ENCODE measurements around the gene CDK3. TPM values are rescaled to one million over a fixed set of nuclear protein-coding genes. Genes with fewer than 3 reads are reported as not detected.

CDK3 gene
- total RNA-seq, 2 experiments from 2014 or later = 3.8 to 4.1 TPM

- H3K36me3 Mint-ChIP-seq (ENCODE audit: low read depth) = peaks cover 64% of the 10 kb centered on the region
- peak overlapping the region; percentile 17 for H3K27ac Mint-ChIP-seq
- ATAC-seq (no peak), DNase-seq (no peak)
- TF ChIP-seq, protein P1, sequence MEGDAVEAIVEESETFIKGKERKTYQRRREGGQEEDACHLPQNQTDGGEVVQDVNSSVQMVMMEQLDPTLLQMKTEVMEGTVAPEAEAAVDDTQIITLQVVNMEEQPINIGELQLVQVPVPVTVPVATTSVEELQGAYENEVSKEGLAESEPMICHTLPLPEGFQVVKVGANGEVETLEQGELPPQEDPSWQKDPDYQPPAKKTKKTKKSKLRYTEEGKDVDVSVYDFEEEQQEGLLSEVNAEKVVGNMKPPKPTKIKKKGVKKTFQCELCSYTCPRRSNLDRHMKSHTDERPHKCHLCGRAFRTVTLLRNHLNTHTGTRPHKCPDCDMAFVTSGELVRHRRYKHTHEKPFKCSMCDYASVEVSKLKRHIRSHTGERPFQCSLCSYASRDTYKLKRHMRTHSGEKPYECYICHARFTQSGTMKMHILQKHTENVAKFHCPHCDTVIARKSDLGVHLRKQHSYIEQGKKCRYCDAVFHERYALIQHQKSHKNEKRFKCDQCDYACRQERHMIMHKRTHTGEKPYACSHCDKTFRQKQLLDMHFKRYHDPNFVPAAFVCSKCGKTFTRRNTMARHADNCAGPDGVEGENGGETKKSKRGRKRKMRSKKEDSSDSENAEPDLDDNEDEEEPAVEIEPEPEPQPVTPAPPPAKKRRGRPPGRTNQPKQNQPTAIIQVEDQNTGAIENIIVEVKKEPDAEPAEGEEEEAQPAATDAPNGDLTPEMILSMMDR (IDR thresholded peaks at IDR 0.05) = no peak
- intact Hi-C loops (cut with micrococcal nuclease) = no loop called here
- H3K27me3 Mint-ChIP-seq = no peaks in the 10 kb centered on the region
- CTCF ChIA-PET = interaction anchor here (0.8 to 1.8 kb wide), 3 partner anchors 35 to 347 kb away, joined by 3 to 5 read pairs (median 5); no protein-coding TSS in a partner anchor
- POLR2A ChIA-PET = interaction anchor here (0.6 kb wide), 1 partner anchor 88 kb away, joined by 3 read pairs; no protein-coding TSS in a partner anchor
- no peaks in the 10 kb centered on the region for H3K9me3 Mint-ChIP-seq
- peaks cover 19% of the 10 kb centered on the region for H3K4me1 Mint-ChIP-seq (ENCODE audit: low read depth)
- H3K4me3 Mint-ChIP-seq = no peak overlapping the region
Measured at GRCh38 chr17:76049239-76049638, 48.6 kb downstream of the CDK3 start.

DNA sequence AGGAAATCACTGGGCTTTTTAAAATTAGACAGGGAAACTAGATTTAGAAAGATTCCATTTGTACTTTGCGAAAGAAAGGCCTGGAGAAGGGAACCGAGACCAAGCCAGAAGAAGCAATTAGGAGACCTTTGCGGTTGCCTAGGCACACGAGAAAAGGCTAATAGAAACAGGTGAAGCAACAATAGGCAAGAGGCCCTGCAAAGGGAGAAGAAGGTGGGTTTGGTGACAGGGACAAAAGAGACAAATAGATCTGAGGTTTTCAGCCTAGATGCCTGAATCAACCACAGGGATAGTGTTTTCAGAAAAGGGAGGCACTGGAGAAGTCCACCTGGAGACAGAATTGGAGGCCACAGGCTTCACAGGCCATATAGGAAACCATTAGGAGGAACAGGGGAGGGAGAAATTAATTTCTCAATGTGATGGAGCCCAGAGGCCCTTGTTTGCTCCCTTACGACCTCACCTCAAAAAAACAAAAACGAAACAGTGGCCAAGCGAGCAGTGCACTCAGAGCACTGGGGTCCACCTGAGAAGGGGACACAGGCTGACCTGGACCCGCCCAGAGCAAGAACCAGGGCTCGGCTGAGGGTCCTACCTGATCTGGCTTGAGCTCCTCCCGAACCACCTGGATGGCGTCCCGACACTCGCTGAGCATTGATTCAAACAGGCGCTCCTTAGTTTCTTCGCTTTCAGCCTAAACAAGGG lies 49.3 kb downstream of the CDK3 start:
- TF ChIP-seq, protein P1 (IDR thresholded peaks at IDR 0.05) = no peak
- H3K4me3 Mint-ChIP-seq = no peak overlapping the region
- H3K27me3 Mint-ChIP-seq = no peaks in the 10 kb centered on the region
- H3K9me3 Mint-ChIP-seq = no peaks in the 10 kb centered on the region
- peaks cover 59% of the 10 kb centered on the region for H3K36me3 Mint-ChIP-seq (ENCODE audit: low read depth)
- H3K27ac Mint-ChIP-seq = peak overlapping the region; percentile 6
- ChIA-PET CTCF (interaction anchor here (0.8 to 1.8 kb wide), 4 partner anchors 35 to 347 kb away, joined by 3 to 5 read pairs (median 4); no protein-coding TSS in a partner anchor), POLR2A (interaction anchor here (0.6 to 1.6 kb wide), 4 partner anchors 14 to 381 kb away, joined by 3 to 6 read pairs (median 4); no protein-coding TSS in a partner anchor)
- intact Hi-C loops (cut with micrococcal nuclease) = no loop called here
- ATAC-seq (no peak), DNase-seq (no peak)
- peaks cover 19% of the 10 kb centered on the region for H3K4me1 Mint-ChIP-seq (ENCODE audit: low read depth)

- Mint-ChIP-seq H3K27me3 (no peaks in the 10 kb centered on the region), H3K4me3 (no peak overlapping the region), H3K36me3 (ENCODE audit: low read depth) (peaks cover 53% of the 10 kb centered on the region), H3K9me3 (no peaks in the 10 kb centered on the region), H3K4me1 (ENCODE audit: low read depth) (peaks cover 19% of the 10 kb centered on the region), H3K27ac (no peak overlapping the region)
- POLR2A ChIA-PET = interaction anchor here (0.6 to 1.6 kb wide), 6 partner anchors 8 to 382 kb away, joined by 3 to 6 read pairs (median 4); partner anchors contain the start of gene GALR2
- intact Hi-C loops (cut with micrococcal nuclease) = no loop called here
- DNase-seq (no peak), ATAC-seq (no peak)
- CTCF ChIA-PET = interaction anchor here (0.7 to 1.5 kb wide), 2 partner anchors 31 to 36 kb away, joined by 3 to 4 read pairs; no protein-coding TSS in a partner anchor
- TF ChIP-seq, protein P1 (IDR thresholded peaks at IDR 0.05) = no peak
Measured at GRCh38 chr17:76050538-76051467, 50.1 kb downstream of the CDK3 start.

DNA sequence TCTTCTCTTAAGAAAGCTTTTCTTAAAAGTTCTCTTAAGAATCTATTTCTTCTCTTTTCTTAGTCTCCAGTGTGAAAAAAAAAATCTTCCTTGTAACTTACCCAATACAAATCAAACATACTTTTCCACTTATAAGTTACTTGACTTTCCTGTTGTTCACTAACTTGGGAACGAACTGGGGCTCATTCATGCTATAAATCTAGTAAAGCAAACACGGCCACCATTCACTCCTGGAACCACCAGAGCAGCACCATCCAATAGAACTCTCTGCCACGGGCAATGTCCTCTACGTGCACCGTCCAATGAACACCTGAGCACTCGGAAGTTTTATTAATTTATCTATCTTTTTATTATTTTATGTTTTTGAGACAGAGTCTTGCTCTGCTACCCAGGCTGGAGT lies 50.9 kb downstream of the CDK3 start:
- CTCF ChIA-PET = interaction anchor here (0.7 to 1.5 kb wide), 2 partner anchors 32 to 37 kb away, joined by 3 to 4 read pairs; no protein-coding TSS in a partner anchor

More for the DNA sequence above, 50.9 kb downstream of the CDK3 start:
- TF ChIP-seq, protein P1 (IDR thresholded peaks at IDR 0.05) = no peak
- Mint-ChIP-seq H3K9me3 (no peaks in the 10 kb centered on the region), H3K36me3 (ENCODE audit: low read depth) (peaks cover 52% of the 10 kb centered on the region), H3K27me3 (no peaks in the 10 kb centered on the region), H3K4me1 (ENCODE audit: low read depth) (peaks cover 19% of the 10 kb centered on the region), H3K4me3 (no peak overlapping the region), H3K27ac (peak overlapping the region; percentile 0)
- ATAC-seq (no peak), DNase-seq (no peak)
- POLR2A ChIA-PET = interaction anchor here (0.9 to 1.6 kb wide), 3 partner anchors 10 to 23 kb away, joined by 3 to 6 read pairs (median 3); partner anchors contain the start of gene GALR2
- intact Hi-C loops (cut with micrococcal nuclease) = no loop called here
